ELR (cell line): ENCODE measurements around the gene PRPS2.

ENCODE experiments used
- DNase-seq: peaks from one replicate; pipeline ENCODE4 v3.0.0-alpha.2; 2015; ENCODE audit warnings: low read depth

The PRPS2 gene

GRCh38 chrX:12814420-12814819, 23.2 kb downstream of the PRPS2 start:
- DNase-seq: peak; percentile 54

- DNase-seq: no peak
Observed at GRCh38 chrX:12817528-12817927, 26.3 kb downstream of the PRPS2 start.

GRCh38 chrX:12819222-12819621, 28.0 kb downstream of the PRPS2 start:
- no peak for DNase-seq

GRCh38 chrX:12820737-12821136, 29.5 kb downstream of the PRPS2 start:
- DNase-seq: no peak

GRCh38 chrX:12824944-12825343, 33.7 kb downstream of the PRPS2 start:
- no peak for DNase-seq

- peak; percentile 75 for DNase-seq
Observed at GRCh38 chrX:12825801-12826200, 34.6 kb downstream of the PRPS2 start.

GRCh38 chrX:12843061-12843667, 52.0 kb downstream of the PRPS2 start:
- DNase-seq: no peak

- DNase-seq: no peak
Observed at GRCh38 chrX:12843668-12844279, 52.6 kb downstream of the PRPS2 start.

- DNase-seq: no peak
Observed at GRCh38 chrX:12844319-12844718, 53.1 kb downstream of the PRPS2 start.

- no peak for DNase-seq
Observed at GRCh38 chrX:12865359-12865758, 74.1 kb downstream of the PRPS2 start.

GRCh38 chrX:12866451-12867377, 75.5 kb downstream of the PRPS2 start, which contains the start of gene TLR7:
TSS of gene TLR7 (plus strand) at chrX:12867072. CDS start at chrX:12867579, 507 bp downstream.
- DNase-seq: no peak

GRCh38 chrX:12867685-12868084, 76.5 kb downstream of the PRPS2 start:
- DNase-seq: no peak

GRCh38 chrX:12868747-12869146, 77.5 kb downstream of the PRPS2 start:
- DNase-seq: no peak

GRCh38 chrX:12871257-12871656, 80.0 kb downstream of the PRPS2 start:
- DNase-seq: no peak

- DNase-seq: no peak
Observed at GRCh38 chrX:12872741-12873140, 81.5 kb downstream of the PRPS2 start.
